HG03520 (cell line): ENCODE results near the gene MAP7.

Experiments used
- ATAC-seq: cut with Tn5 transposase; IDR thresholded peaks from one replicate; pipeline ENCODE4 v1.9.1; 2021; ENCODE audit warnings: mild to moderate bottlenecking, moderate library complexity; ENCODE audit not compliant: unreplicated experiment

Gene MAP7

GRCh38 chr6:136534268-136534667 lies 16.0 kb downstream of the MAP7 start:
- ATAC-seq: no peak

- no peak for ATAC-seq
Observed at GRCh38 chr6:136533487-136533886, 16.7 kb downstream of the MAP7 start.

- ATAC-seq: no peak
Observed at GRCh38 chr6:136532030-136532429, 18.2 kb downstream of the MAP7 start.

GRCh38 chr6:136529710-136530109 lies 20.5 kb downstream of the MAP7 start:
- ATAC-seq: no peak

- ATAC-seq: no peak
Observed at GRCh38 chr6:136528477-136528876, 21.7 kb downstream of the MAP7 start.

GRCh38 chr6:136527831-136528230 lies 22.4 kb downstream of the MAP7 start:
- no peak for ATAC-seq

- no peak for ATAC-seq
Observed at GRCh38 chr6:136526937-136527336, 23.3 kb downstream of the MAP7 start.

GRCh38 chr6:136526196-136526930 lies 23.9 kb downstream of the MAP7 start:
- no peak for ATAC-seq

- no peak for ATAC-seq
Observed at GRCh38 chr6:136525586-136526195, 24.5 kb downstream of the MAP7 start.

- no peak for ATAC-seq
Observed at GRCh38 chr6:136524936-136525413, 25.2 kb downstream of the MAP7 start.

GRCh38 chr6:136524339-136524935 lies 25.8 kb downstream of the MAP7 start:
- ATAC-seq: no peak

GRCh38 chr6:136523196-136523595 lies 27.0 kb downstream of the MAP7 start:
- no peak for ATAC-seq

- no peak for ATAC-seq
Observed at GRCh38 chr6:136522636-136523035, 27.6 kb downstream of the MAP7 start.

GRCh38 chr6:136521911-136522310 lies 28.3 kb downstream of the MAP7 start:
- no peak for ATAC-seq

- no peak for ATAC-seq
Observed at GRCh38 chr6:136521427-136521826, 28.8 kb downstream of the MAP7 start.

- no peak for ATAC-seq
Observed at GRCh38 chr6:136520517-136520916, 29.7 kb downstream of the MAP7 start.

GRCh38 chr6:136517582-136517981 lies 32.6 kb downstream of the MAP7 start:
- ATAC-seq: no peak

GRCh38 chr6:136517002-136517401 lies 33.2 kb downstream of the MAP7 start:
- no peak for ATAC-seq

- ATAC-seq: no peak
Observed at GRCh38 chr6:136514591-136514990, 35.6 kb downstream of the MAP7 start.

GRCh38 chr6:136511926-136512325 lies 38.3 kb downstream of the MAP7 start:
- no peak for ATAC-seq

- no peak for ATAC-seq
Observed at GRCh38 chr6:136511397-136511796, 38.8 kb downstream of the MAP7 start.

GRCh38 chr6:136510782-136511181 lies 39.4 kb downstream of the MAP7 start:
- ATAC-seq: no peak
